B cell (primary cell): Measurements from ENCODE around the gene ABCG2. TPM values are rescaled to one million over a fixed set of nuclear protein-coding genes. Genes with fewer than 3 reads are reported as not detected.

Experiments
- ATAC-seq: fragments of 200-7000 bp; cut with Tn5 transposase; one replicate; pipeline ENCODE4 v1.10.0; 2021; ENCODE audit warnings: low read depth, mild to moderate bottlenecking, moderate number of reproducible peaks, moderate library complexity
- CTCF ChIA-PET: fragments of 350-600 bp; sonication (Branson Sonifier 250); formaldehyde crosslinking; loops from one replicate; lab custom pipeline; 2021; ENCODE audit warnings: antibody characterized with exemption, inconsistent platforms; lab: Charles Lee
- POLR2A ChIA-PET: fragments of 350-600 bp; sonication (Branson Sonifier 250); formaldehyde crosslinking; loops from one replicate; lab custom pipeline; 2021; ENCODE audit warnings: antibody characterized with exemption; lab: Charles Lee
- DNase-seq: peaks from one replicate; pipeline ENCODE4 v3.0.0; 2013
- H2AFZ ChIP-seq: 2 replicates; pipeline ENCODE4 v1.6.1; 2012; ENCODE audit warnings: mild to moderate bottlenecking, low read depth, low read length; ENCODE audit not compliant: insufficient read depth, poor library complexity, severe bottlenecking
- H3K27ac ChIP-seq, 2 donors: 1 replicate in 1 of 2; 2 replicates in 1 of 2; pipeline ENCODE4 v1.5.1; 2012 to 2013; ENCODE audit warnings: low read length in 2 of 2, mild to moderate bottlenecking in 2 of 2, moderate library complexity in 1 of 2
- H3K27me3 ChIP-seq, 4 experiments: fragments of 200-600 bp in 1 of 4; sonication (generic) in 1 of 4; replicated peaks in 1 of 4; 1 replicate in 2 of 4; 2 replicates in 2 of 4; pipeline versions ENCODE4 v1.6.1 to v1.7.0; 2013 to 2016; ENCODE audit warnings: low read length in 3 of 4, mild to moderate bottlenecking in 2 of 4, mixed read lengths in 1 of 4, moderate library complexity in 1 of 4; ENCODE audit not compliant: insufficient read depth in 4 of 4, control insufficient read depth in 3 of 4; ENCODE audit errors: control extremely low read depth in 1 of 4
- H3K36me3 ChIP-seq, 2 experiments: replicated peaks in 1 of 2; 1 replicate in 1 of 2; 2 replicates in 1 of 2; pipeline versions ENCODE4 v1.6.1 to v1.7.1; 2013; ENCODE audit warnings: low read length in 1 of 2; ENCODE audit not compliant: insufficient read depth in 2 of 2, control insufficient read depth in 1 of 2; ENCODE audit errors: control extremely low read depth in 1 of 2, extremely low read depth in 1 of 2
- H3K4me1 ChIP-seq, 2 donors: fragments of 200-600 bp in 1 of 2; sonication (generic) in 1 of 2; 1 replicate in 1 of 2; 2 replicates in 1 of 2; pipeline versions ENCODE4 v1.5.1 to v1.6.1; 2013 to 2017; ENCODE audit warnings: low read length in 2 of 2; ENCODE audit not compliant: control insufficient read depth in 2 of 2, insufficient read depth in 2 of 2
- H3K4me2 ChIP-seq: replicated peaks from 2 replicates; pipeline ENCODE3; 2012; ENCODE audit warnings: mild to moderate bottlenecking, low read depth, low read length; ENCODE audit not compliant: poor library complexity, severe bottlenecking
- H3K4me3 ChIP-seq, 5 experiments: fragments of 200-600 bp in 1 of 5; sonication (generic) in 1 of 5; 1 replicate in 3 of 5; 2 replicates in 2 of 5; pipeline versions ENCODE4 v1.5.1 to v1.7.0; 2011 to 2016; ENCODE audit warnings: low read length in 4 of 5, mild to moderate bottlenecking in 4 of 5, low read depth in 2 of 5, control low read depth in 1 of 5, moderate library complexity in 1 of 5; ENCODE audit not compliant: insufficient read depth in 1 of 5; ENCODE audit errors: control extremely low read depth in 1 of 5, extremely low read depth in 1 of 5
- H3K79me2 ChIP-seq: fragments of 200-600 bp; sonication (generic); one replicate; pipeline ENCODE4 v1.6.0; 2016; ENCODE audit warnings: low read length; ENCODE audit not compliant: control insufficient read depth, insufficient read depth
- H3K9ac ChIP-seq: fragments of 200-600 bp; sonication (generic); 2 replicates; pipeline ENCODE4 v1.6.1; 2017; ENCODE audit warnings: mild to moderate bottlenecking, low read length, moderate library complexity
- H3K9me3 ChIP-seq, 3 donors: one replicate each; pipeline versions ENCODE4 v1.6.1 to v1.7.1; 2013; ENCODE audit warnings: low read length in 2 of 3; ENCODE audit not compliant: control insufficient read depth in 2 of 3, insufficient read depth in 1 of 3; ENCODE audit errors: control extremely low read depth in 1 of 3
- H4K20me1 ChIP-seq: 2 replicates; pipeline ENCODE4 v1.6.0; 2012; ENCODE audit warnings: mild to moderate bottlenecking, low read length; ENCODE audit not compliant: insufficient read depth, control insufficient read depth, poor library complexity, severe bottlenecking
- H3K27ac Mint-ChIP-seq: one replicate; pipeline ENCODE4 v1.8.0; 2021; ENCODE audit warnings: mixed read lengths
- H3K27me3 Mint-ChIP-seq: one replicate; pipeline ENCODE4 v1.8.0; 2021; ENCODE audit warnings: mixed read lengths
- H3K4me1 Mint-ChIP-seq: one replicate; pipeline ENCODE4 v1.8.0; 2021; ENCODE audit warnings: mixed read lengths
- H3K4me3 Mint-ChIP-seq: one replicate; pipeline ENCODE4 v1.8.0; 2021; ENCODE audit warnings: mixed read lengths
- H3K9me3 Mint-ChIP-seq: one replicate; pipeline ENCODE4 v1.8.0; 2022; ENCODE audit warnings: mixed read lengths; ENCODE audit not compliant: insufficient read depth
- EZH2 ChIP-seq: IDR thresholded peaks from 2 replicates; pipeline ENCODE4 v1.6.1; 2012; ENCODE audit warnings: borderline replicate concordance, low read depth, mild to moderate bottlenecking, moderate library complexity, low read length; ENCODE audit not compliant: insufficient read depth, poor library complexity, severe bottlenecking
- WGBS: methylation state at CpG from one replicate; pipeline ENCODE4 v1.1.5; 2013; ENCODE audit warnings: missing lambda C conversion rate; ENCODE audit not compliant: insufficient coverage; 5-methylcytosine and 5-hydroxymethylcytosine counted together
- intact Hi-C: fragments of 100-400 bp; cut with micrococcal nuclease; formaldehyde crosslinking; loops from one replicate; pipeline ENCODE4 v1.10.0; 2022
- polyA plus RNA-seq: library from polyadenylated mRNA; depleted of rRNA; stranded (reverse); fragments of >200 nt; gene quantifications from 2 replicates; pipeline ENCODE4 v1.2.3, GENCODE V29; 2012
- total RNA-seq, 2 donors: library from RNA; stranded (reverse); fragments of 120-200 nt in 1 of 2; gene quantifications; 1 replicate in 1 of 2; 2 replicates in 1 of 2; pipeline versions ENCODE4 v1.2.3 to v1.2.4, GENCODE V29; 2013 to 2022
- TF ChIP-seq, protein P1 (sequence below): fragments of 200-600 bp; IDR thresholded peaks from one replicate; pipeline ENCODE4 v1.8.0; 2022; ENCODE audit warnings: antibody characterized with exemption, mild to moderate bottlenecking

ABCG2 gene
- total and polyA plus RNA-seq, 2 donors (not counting 1 experiment from before 2014, with no cell fraction given): 0.01 TPM; not detected in 1

DNA sequence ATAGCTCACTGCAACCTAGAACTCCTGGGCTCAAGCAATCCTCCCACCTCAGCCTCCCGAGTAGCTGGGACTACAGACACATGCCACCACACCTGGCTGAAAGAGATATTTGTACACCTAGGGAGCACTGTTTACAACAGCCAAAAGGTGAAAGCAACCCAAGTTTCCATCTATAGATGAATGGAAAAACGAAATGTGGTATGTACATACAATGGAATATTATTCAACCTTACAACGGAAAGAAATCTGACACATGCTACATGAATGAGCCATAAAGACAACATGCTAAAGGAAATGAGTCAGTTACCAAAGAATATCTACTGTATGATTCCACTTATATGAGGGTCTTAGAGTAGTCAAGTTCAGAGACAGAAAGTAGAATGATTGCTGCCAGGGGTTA is 52.2 kb downstream of the ABCG2 start:
- no peak for ATAC-seq
- TF ChIP-seq, protein P1, sequence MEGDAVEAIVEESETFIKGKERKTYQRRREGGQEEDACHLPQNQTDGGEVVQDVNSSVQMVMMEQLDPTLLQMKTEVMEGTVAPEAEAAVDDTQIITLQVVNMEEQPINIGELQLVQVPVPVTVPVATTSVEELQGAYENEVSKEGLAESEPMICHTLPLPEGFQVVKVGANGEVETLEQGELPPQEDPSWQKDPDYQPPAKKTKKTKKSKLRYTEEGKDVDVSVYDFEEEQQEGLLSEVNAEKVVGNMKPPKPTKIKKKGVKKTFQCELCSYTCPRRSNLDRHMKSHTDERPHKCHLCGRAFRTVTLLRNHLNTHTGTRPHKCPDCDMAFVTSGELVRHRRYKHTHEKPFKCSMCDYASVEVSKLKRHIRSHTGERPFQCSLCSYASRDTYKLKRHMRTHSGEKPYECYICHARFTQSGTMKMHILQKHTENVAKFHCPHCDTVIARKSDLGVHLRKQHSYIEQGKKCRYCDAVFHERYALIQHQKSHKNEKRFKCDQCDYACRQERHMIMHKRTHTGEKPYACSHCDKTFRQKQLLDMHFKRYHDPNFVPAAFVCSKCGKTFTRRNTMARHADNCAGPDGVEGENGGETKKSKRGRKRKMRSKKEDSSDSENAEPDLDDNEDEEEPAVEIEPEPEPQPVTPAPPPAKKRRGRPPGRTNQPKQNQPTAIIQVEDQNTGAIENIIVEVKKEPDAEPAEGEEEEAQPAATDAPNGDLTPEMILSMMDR: no peak
- no peak for TF ChIP-seq EZH2
- no peak overlapping the region for H3K9ac ChIP-seq
- H3K27me3 ChIP-seq: no peaks in the 10 kb centered on the region
- H3K4me3 Mint-ChIP-seq: no peak overlapping the region
- H4K20me1 ChIP-seq: no peaks in the 10 kb centered on the region
- DNase-seq: no peak
- ChIA-PET POLR2A (no interaction called here), CTCF (interaction anchor here (0.6 kb wide), 1 partner anchor 694 kb away, joined by 5 read pairs; no protein-coding TSS in a partner anchor)
- no peaks in the 10 kb centered on the region for H3K79me2 ChIP-seq
- H3K27ac Mint-ChIP-seq: no peak overlapping the region
- no peak overlapping the region for H3K4me3 ChIP-seq
- H3K27ac ChIP-seq: no peak overlapping the region
- H2AFZ ChIP-seq: no peak overlapping the region
- WGBS: no CpG with 5 or more reads among the region's 3 CpGs
- no peaks in the 10 kb centered on the region for H3K4me1 Mint-ChIP-seq
- H3K4me2 ChIP-seq: no peak overlapping the region
- no peaks in the 10 kb centered on the region for H3K4me1 ChIP-seq
- intact Hi-C loops: no loop called here
- H3K36me3 ChIP-seq: no peaks in the 10 kb centered on the region
- no peaks in the 10 kb centered on the region for H3K27me3 Mint-ChIP-seq
- H3K9me3 Mint-ChIP-seq: no peaks in the 10 kb centered on the region
- H3K9me3 ChIP-seq: no peaks in the 10 kb centered on the region

DNA sequence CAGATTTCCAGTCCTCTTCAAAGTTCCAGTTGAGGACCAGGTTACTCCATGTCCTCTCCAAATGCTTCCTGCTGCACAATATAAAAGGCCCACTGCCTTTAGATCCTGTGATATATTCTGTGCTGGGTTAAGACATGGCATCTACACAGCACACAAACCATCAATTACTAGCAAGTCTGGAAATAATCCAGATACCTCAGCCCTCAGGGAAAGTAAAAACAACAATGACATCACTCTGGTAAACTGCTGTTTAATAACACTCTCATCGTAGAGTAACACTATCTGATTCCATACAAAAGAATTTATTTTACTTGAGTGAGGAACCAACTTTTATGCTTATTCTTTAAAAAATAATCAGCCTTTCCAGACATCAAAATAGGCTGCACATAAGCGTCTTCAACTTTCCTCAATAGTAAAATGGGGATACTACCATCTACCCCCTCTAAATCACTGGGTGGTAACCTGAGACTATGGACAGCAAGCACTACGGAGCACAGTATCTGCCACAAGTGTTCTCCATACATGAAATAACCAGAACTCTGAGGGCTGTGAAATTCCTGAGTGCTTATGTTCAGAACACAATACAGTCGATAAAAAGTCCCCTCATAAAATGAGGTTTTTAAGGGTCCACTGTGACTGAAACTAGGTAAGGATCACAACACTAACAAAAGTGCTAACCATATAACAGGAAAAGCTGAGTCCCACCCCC is 53.4 kb downstream of the ABCG2 start:
- TF ChIP-seq, protein P1: no peak
- TF ChIP-seq EZH2: no peak
- ATAC-seq (no peak), DNase-seq (no peak)
- Histone ChIP-seq H3K27ac (no peak overlapping the region), H3K9ac (no peak overlapping the region), H3K4me3 (no peak overlapping the region), H3K27me3 (no peaks in the 10 kb centered on the region), H3K4me2 (no peak overlapping the region), H3K9me3 (no peaks in the 10 kb centered on the region), H3K79me2 (no peaks in the 10 kb centered on the region), H3K4me1 (no peaks in the 10 kb centered on the region), H3K36me3 (no peaks in the 10 kb centered on the region), H4K20me1 (no peaks in the 10 kb centered on the region), H2AFZ (no peak overlapping the region)
- ChIA-PET POLR2A (no interaction called here), CTCF (no interaction called here)
- WGBS: 100% methylated on average over 3 of the region's 4 CpGs
- intact Hi-C loops: no loop called here
- Mint-ChIP-seq H3K9me3 (no peaks in the 10 kb centered on the region), H3K4me3 (no peak overlapping the region), H3K27ac (no peak overlapping the region), H3K27me3 (no peaks in the 10 kb centered on the region), H3K4me1 (no peaks in the 10 kb centered on the region)
